GM21717 (cell line): ENCODE results near the gene TRIP13.
"Not testable (repeated sequence)": the region's sequence is repeated elsewhere in the genome, so short reads cannot be mapped to it uniquely, and the experiment has no call there.

Experiments used
- ATAC-seq: cut with Tn5 transposase; IDR thresholded peaks from one replicate; pipeline ENCODE4 v1.9.1; 2021; ENCODE audit warnings: mild to moderate bottlenecking, moderate library complexity; ENCODE audit not compliant: unreplicated experiment

The TRIP13 gene

GRCh38 chr5:889075-889710 is 3.5 kb upstream of the TRIP13 start:
- no peak for ATAC-seq

DNA sequence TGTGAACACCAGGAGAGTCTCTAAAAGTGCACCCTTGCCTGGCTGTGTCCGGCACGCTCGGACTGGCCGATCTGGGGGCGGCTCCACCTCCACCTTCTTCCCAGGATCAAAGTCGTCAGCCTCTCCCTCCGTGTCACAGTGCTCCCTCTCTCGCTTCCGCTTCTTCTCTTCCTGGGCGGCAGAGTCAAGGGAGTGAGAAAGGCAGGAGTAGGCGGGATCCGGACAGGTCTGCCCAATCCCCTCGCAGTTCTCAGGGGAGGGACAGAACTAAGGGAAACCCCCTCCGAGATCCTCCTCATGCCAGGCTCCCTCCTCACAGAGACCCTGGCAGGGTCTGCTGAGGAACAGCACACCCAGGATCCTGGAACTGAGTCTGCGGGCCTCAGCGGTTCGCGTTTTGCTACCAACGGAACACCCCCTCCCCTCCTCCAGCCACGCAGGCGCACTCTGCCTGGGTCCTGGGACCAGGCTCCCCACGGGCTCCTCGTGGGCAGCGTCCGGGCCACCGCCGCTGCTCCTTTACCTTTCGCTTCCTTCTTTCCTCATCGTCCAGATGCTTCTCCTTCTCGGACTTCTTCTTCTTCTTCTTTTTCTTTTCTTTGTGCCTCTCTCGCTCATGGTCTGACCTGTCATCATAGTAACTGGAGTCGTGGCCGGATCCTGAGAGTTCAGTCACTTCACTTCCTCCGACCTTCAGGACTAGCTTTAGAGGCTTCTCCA is 1.4 kb upstream of the TRIP13 start:
- no peak for ATAC-seq

- ATAC-seq = no peak
Measured at GRCh38 chr5:891837-892393, 769 bp upstream of the TRIP13 start.

DNA sequence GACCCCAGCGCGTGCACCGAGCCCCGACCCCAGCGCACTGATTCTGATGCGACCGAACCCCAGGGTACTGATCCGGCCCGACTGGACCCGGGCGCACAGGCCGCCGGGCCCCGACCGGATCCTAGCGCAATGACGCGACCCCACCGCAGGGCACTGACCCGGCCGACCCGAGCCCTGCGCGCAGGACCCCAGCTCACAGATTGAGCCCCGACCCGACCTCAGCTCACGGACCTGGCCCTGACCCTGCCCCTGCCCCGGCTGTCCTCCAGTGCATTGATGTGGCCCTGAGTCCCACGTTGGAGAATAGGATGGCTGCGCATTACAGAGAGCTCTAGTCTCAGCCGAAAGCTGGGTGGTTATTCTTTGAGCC is 438 bp downstream of the TRIP13 start:
- no peak for ATAC-seq

DNA sequence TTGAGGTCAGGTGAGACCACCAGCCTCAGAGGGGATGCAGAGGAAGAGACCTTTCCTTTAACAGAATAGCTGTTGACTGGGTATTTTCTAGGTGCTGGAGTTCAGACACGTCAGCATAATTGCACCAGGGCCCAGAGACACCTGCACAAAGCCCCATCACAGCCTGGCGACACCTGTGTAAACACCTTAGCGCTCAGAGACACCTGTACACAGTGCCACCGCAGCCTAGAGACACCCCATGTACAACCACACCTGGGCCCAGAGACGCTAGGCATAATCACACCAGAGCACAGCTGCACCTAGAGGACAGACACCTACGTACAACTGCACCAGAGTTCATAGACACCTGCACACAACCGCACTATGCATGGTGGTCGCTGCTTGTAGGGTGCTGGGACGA is 1.0 kb downstream of the TRIP13 start:
- ATAC-seq = no peak

DNA sequence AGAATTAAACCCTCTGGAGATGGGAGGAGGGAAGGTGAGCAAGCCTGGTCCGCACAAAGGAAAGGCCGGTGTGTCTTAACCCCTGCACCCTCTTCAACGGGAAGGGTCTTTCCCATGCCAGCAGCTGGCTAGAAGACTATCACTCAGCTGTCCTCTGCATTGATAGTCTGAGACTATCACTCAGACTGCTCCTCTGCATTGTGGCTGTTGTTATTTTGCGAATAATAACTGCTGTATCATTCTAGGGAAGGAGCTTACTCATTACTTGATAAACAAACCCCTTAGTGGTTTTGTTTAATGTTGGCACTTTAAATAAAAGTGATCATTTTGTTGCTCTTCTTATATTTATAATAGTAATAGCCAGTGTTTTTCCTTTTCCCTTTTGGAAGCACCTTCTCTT is 8.1 kb downstream of the TRIP13 start:
- ATAC-seq = no peak

GRCh38 chr5:902129-902916 is 9.6 kb downstream of the TRIP13 start:
- no peak for ATAC-seq

DNA sequence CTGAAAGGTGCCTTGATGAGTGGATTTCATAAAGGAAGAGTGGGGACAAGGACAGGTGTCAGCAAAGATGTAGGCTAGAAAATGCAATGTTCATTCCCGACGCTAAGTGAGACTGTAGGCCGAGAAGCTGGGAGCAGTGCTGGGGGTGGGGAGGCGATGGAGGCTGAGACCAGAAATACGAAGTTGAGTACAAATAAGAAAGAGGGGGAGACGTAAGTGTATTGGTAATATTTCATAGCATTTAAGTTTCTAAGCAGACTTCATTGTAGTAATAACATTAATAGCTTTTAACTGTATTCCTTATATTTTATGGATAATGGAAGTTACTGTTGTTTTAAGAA is 11.0 kb downstream of the TRIP13 start:
- ATAC-seq = no peak

GRCh38 chr5:905139-905642 is 12.5 kb downstream of the TRIP13 start:
- no peak for ATAC-seq

DNA sequence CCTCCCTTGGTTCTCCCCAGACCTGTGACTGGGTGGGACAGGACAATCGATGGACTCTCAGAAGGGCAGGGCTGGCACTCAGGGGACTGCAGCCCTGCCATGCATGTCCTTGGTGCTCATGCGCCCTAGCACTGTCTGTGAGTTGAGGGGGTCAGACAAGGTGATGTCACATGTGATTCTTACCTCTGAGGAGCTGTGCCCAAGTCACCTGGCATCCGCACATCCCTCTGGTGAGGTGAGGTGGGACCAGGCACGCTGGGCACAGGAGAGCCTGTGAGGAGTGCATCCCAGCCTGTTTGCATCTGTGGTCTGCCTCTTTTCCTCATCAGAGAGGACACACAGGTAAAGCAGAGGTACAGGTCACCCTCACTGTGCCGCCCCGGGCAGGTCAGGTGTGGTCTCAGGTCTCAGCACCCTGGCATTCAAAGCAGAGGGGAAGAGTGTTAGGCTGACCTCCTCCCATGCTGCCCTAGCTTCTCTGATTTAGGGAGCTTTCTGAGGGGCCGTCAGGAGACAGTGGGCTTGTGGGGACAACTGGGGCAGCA is 14.8 kb downstream of the TRIP13 start:
- no peak for ATAC-seq

GRCh38 chr5:908172-908571 is 15.5 kb downstream of the TRIP13 start:
- ATAC-seq = no peak

- ATAC-seq = no peak
Measured at GRCh38 chr5:909086-909485, 16.4 kb downstream of the TRIP13 start.

DNA sequence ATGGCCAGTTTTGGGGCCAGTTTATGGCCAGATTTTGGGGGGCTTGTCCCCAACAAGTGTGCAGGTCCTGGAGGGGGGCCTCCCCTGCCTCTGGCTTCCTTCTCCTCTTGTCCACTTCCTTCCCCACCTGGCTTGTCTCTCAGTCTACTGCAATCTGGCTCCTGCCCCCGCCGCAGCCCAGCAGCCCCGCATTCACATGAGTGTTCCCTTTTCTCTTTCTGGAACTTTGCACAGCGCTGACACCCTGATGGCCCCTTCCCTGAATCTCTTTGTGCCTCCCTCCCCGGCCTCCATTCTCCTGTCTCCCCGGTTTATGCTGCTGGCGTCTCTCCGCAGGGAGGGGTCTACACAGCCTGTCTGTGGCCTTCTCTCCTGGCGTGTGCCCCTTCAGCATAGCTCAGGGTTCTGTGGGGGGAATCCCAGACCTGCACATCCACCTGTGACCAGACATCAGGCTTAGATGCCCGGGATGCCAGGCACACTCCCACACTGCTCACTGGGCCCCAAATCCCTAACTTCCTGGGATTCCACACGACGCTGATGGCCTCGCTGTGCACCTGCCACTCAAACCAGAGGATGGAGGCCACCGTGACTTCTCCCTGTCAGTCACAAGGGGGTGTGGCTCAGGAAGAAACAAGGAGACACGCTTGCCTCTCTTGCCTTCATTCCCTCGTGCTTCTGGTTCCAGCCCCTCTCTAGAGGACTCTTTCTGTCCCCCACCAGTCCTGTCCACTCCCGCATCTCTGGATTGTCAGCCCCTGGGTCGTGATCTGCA is 17.5 kb downstream of the TRIP13 start:
- ATAC-seq = no peak

- ATAC-seq = no peak
Measured at GRCh38 chr5:910769-911160, 18.1 kb downstream of the TRIP13 start.

GRCh38 chr5:911601-912000 is 18.9 kb downstream of the TRIP13 start:
- ATAC-seq = no peak

DNA sequence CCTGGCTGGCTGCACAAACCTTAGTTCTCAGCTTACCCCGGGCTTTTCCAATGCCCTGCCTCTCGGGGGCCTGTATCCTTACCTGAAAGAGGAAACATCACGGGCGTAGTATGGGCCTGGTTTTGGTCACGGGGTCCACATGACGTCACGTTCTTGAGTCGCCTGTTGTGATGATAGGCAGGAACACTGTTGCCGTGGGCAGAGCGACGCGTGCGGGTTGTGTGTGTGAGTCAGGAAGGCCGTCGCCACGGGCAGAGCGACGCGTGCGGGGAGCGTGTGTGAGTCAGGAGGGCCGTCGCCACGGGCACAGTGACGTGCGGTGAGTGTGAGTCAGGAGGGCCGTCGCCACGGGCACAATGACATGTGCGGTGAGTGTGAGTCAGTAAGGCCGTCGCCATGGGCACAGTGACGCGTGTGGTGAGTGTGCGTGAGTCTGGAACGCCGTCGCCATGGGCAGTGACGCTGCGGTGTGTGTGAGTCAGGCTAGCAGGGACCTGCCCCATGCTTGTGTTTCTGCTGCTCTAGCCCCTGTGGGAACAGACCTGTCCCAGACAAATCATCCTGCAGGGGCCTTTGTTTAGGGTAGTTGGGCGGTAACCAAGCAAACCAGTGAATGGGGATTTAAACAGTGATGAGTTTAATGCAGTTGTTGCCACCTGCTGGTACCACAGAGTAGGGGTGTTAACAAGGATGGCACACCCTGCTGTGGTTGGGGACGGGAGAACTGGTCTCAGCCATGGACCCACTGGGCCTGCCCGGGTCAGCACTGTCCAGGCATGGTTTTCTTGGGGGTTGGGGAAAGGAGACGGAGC is 19.8 kb downstream of the TRIP13 start:
- ATAC-seq = no peak

DNA sequence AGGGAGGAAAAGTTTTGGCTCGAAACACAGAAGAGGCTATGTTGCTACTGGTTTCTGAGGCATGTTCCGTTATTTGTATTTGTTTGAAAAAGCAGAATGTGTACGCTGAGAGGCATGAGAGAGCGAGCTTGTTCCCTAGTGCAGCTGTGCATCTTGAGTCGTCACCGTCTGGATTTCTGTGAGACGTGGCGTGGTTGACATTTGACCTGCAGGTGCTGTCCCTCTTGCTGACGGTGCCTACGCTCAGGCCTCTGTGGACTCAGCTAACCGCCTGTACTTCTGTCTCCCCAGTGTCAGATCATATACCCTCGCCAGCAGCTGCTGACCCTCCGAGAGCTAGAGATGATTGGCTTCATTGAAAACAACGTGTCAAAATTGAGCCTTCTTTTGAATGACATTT is 21.5 kb downstream of the TRIP13 start:
- ATAC-seq = no peak

DNA sequence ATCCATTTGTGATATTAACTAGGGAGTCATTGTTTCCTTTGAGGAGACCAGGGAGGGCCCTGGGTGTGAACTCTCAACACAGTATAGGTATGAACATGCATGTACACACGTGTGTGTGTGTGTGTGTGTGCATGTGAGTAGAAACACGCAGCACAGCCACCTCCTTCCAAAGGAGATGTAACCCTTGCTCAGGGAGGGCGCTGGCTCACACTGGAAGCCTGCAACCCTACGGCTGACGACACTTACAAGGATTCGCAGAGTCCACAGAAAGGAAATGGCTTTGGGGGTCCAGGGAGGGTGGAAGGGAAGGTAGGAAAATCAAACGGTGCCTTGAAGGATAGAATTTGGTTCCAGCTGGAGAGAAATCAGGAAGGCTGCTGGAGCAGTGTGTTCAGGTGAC is 21.9 kb downstream of the TRIP13 start:
- ATAC-seq = no peak

- not testable (repeated sequence) for ATAC-seq
Measured at GRCh38 chr5:915346-915745, 22.7 kb downstream of the TRIP13 start.

DNA sequence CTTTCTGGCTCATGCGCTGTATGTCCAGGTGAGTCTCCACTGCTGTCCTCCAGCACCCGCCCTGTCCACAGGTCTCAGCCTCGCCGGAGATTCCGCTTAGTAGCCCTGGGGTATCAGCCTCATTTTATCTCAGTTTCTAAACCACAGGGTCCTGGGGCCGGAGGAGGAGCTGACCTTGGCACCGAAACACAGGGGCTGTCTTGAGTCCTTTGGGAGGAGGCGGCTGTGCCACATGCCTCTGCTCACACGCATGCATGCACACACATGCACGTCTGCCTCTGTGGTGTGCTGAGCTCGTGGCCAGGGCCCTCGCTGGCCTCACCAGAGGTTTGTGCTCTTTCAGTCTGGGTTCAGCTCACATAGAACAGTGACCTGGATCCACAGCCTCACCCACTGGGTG is 23.3 kb downstream of the TRIP13 start:
- ATAC-seq = no peak
